HUES6 (cell line): ENCODE data around the gene CECR2.

Experiments used
- H3K27ac ChIP-seq: 2 replicates; pipeline ENCODE4 v1.7.0; 2013; ENCODE audit warnings: low read depth, mild to moderate bottlenecking, low read length, inconsistent platforms
- H3K27me3 ChIP-seq: 2 replicates; pipeline ENCODE4 v1.6.1; 2013; ENCODE audit warnings: low read length; ENCODE audit not compliant: control insufficient read depth, insufficient read depth
- H3K36me3 ChIP-seq: 2 replicates; pipeline ENCODE4 v1.6.1; 2013; ENCODE audit warnings: low read length; ENCODE audit not compliant: control insufficient read depth, insufficient read depth
- H3K4me1 ChIP-seq: 2 replicates; pipeline ENCODE4 v1.6.1; 2013; ENCODE audit warnings: low read length; ENCODE audit not compliant: control insufficient read depth, insufficient read depth
- H3K4me3 ChIP-seq: 2 replicates; pipeline ENCODE4 v1.5.1; 2013; ENCODE audit warnings: low read depth, low read length
- H3K9ac ChIP-seq: one replicate; pipeline ENCODE4 v1.6.1; 2013; ENCODE audit warnings: mild to moderate bottlenecking, low read length
- H3K9me3 ChIP-seq: 2 replicates; pipeline ENCODE4 v1.6.1; 2013; ENCODE audit warnings: low read depth, low read length; ENCODE audit not compliant: control insufficient read depth, insufficient read depth

The CECR2 gene

GRCh38 chr22:17583151-17583550 lies 213.9 kb downstream of the CECR2 start:
- no peaks in the 10 kb centered on the region for H3K9me3 ChIP-seq
- peaks cover 7% of the 10 kb centered on the region; the same call in 1 of the 2 replicates for H3K4me1 ChIP-seq
- no peak overlapping the region for H3K27ac ChIP-seq
- no peak overlapping the region for H3K9ac ChIP-seq
- no peaks in the 10 kb centered on the region for H3K27me3 ChIP-seq
- H3K4me3 ChIP-seq, result no peak overlapping the region
- no peaks in the 10 kb centered on the region for H3K36me3 ChIP-seq

- Histone ChIP-seq H3K9me3 (no peaks in the 10 kb centered on the region), H3K9ac (no peak overlapping the region), H3K4me1 (no peaks in the 10 kb centered on the region), H3K27me3 (no peaks in the 10 kb centered on the region), H3K36me3 (peaks cover 22% of the 10 kb centered on the region), H3K27ac (no peak overlapping the region), H3K4me3 (no peak overlapping the region)
Observed at GRCh38 chr22:17586831-17587440, 217.7 kb downstream of the CECR2 start.

- Histone ChIP-seq H3K27me3 (no peaks in the 10 kb centered on the region), H3K9me3 (no peaks in the 10 kb centered on the region), H3K9ac (no peak overlapping the region), H3K36me3 (peaks cover 29% of the 10 kb centered on the region), H3K4me3 (no peak overlapping the region), H3K27ac (no peak overlapping the region), H3K4me1 (no peaks in the 10 kb centered on the region)
Observed at GRCh38 chr22:17587629-17588028, 218.4 kb downstream of the CECR2 start.

GRCh38 chr22:17588606-17589005 lies 219.3 kb downstream of the CECR2 start:
- no peak overlapping the region for H3K27ac ChIP-seq
- H3K4me1 ChIP-seq, result no peaks in the 10 kb centered on the region
- no peak overlapping the region for H3K4me3 ChIP-seq
- no peaks in the 10 kb centered on the region for H3K27me3 ChIP-seq
- H3K36me3 ChIP-seq, result peaks cover 39% of the 10 kb centered on the region
- no peaks in the 10 kb centered on the region for H3K9me3 ChIP-seq
- H3K9ac ChIP-seq, result no peak overlapping the region

- Histone ChIP-seq H3K27ac (no peak overlapping the region), H3K27me3 (no peaks in the 10 kb centered on the region), H3K36me3 (peaks cover 51% of the 10 kb centered on the region), H3K9me3 (no peaks in the 10 kb centered on the region), H3K9ac (no peak overlapping the region), H3K4me1 (no peaks in the 10 kb centered on the region), H3K4me3 (no peak overlapping the region)
Observed at GRCh38 chr22:17589810-17590375, 220.6 kb downstream of the CECR2 start.

- H3K27me3 ChIP-seq, result no peaks in the 10 kb centered on the region
- H3K27ac ChIP-seq, result no peak overlapping the region
- peaks cover 58% of the 10 kb centered on the region for H3K36me3 ChIP-seq
- no peak overlapping the region for H3K9ac ChIP-seq
- H3K9me3 ChIP-seq, result no peaks in the 10 kb centered on the region
- H3K4me1 ChIP-seq, result no peaks in the 10 kb centered on the region
- no peak overlapping the region for H3K4me3 ChIP-seq
Observed at GRCh38 chr22:17590586-17590985, 221.3 kb downstream of the CECR2 start.

GRCh38 chr22:17592201-17592600 lies 222.9 kb downstream of the CECR2 start:
- Histone ChIP-seq H3K9me3 (0 out of 2 replicates have a peak, but pooled peaks cover 3% of the 10 kb centered on the region), H3K9ac (no peak overlapping the region), H3K27me3 (no peaks in the 10 kb centered on the region), H3K4me3 (no peak overlapping the region), H3K27ac (no peak overlapping the region), H3K36me3 (peaks cover 72% of the 10 kb centered on the region), H3K4me1 (no peaks in the 10 kb centered on the region)

- 0 out of 2 replicates have a peak, but pooled peaks cover 3% of the 10 kb centered on the region for H3K9me3 ChIP-seq
- H3K36me3 ChIP-seq, result peaks cover 92% of the 10 kb centered on the region
- no peaks in the 10 kb centered on the region for H3K4me1 ChIP-seq
- no peak overlapping the region for H3K9ac ChIP-seq
- no peak overlapping the region for H3K4me3 ChIP-seq
- no peaks in the 10 kb centered on the region for H3K27me3 ChIP-seq
- no peak overlapping the region for H3K27ac ChIP-seq
Observed at GRCh38 chr22:17596226-17596625, 227.0 kb downstream of the CECR2 start.

GRCh38 chr22:17597217-17597616 lies 228.0 kb downstream of the CECR2 start:
- no peaks in the 10 kb centered on the region for H3K27me3 ChIP-seq
- no peak overlapping the region for H3K4me3 ChIP-seq
- 0 out of 2 replicates have a peak, but pooled peaks cover 3% of the 10 kb centered on the region for H3K9me3 ChIP-seq
- no peaks in the 10 kb centered on the region for H3K4me1 ChIP-seq
- H3K36me3 ChIP-seq, result peaks cover 86% of the 10 kb centered on the region
- no peak overlapping the region for H3K27ac ChIP-seq
- no peak overlapping the region for H3K9ac ChIP-seq

GRCh38 chr22:17598318-17598717 lies 229.1 kb downstream of the CECR2 start:
- H3K4me3 ChIP-seq, result no peak overlapping the region
- H3K27me3 ChIP-seq, result no peaks in the 10 kb centered on the region
- H3K4me1 ChIP-seq, result no peaks in the 10 kb centered on the region
- 0 out of 2 replicates have a peak, but pooled peaks cover 3% of the 10 kb centered on the region for H3K9me3 ChIP-seq
- peaks cover 77% of the 10 kb centered on the region for H3K36me3 ChIP-seq
- no peak overlapping the region for H3K9ac ChIP-seq
- H3K27ac ChIP-seq, result no peak overlapping the region

- Histone ChIP-seq H3K27ac (no peak overlapping the region), H3K36me3 (peaks cover 61% of the 10 kb centered on the region), H3K27me3 (no peaks in the 10 kb centered on the region), H3K4me3 (no peak overlapping the region), H3K9me3 (0 out of 2 replicates have a peak, but pooled peaks cover 3% of the 10 kb centered on the region), H3K9ac (no peak overlapping the region), H3K4me1 (no peaks in the 10 kb centered on the region)
Observed at GRCh38 chr22:17601031-17601430, 231.8 kb downstream of the CECR2 start.
